Trophoblast cell (in vitro differentiated cells and primary cell): Measurements from ENCODE around the gene TSNAX.
"Not testable (repeated sequence)": the region's sequence is repeated elsewhere in the genome, so short reads cannot be mapped to it uniquely, and the experiment has no call there.

ENCODE experiments used
- DNase-seq, 2 donors: peaks; one replicate each; pipeline ENCODE4 v3.0.0-alpha.2; 2016
- H2AFZ ChIP-seq: 2 replicates; pipeline ENCODE4 v1.6.1; 2013; ENCODE audit warnings: low read length, moderate library complexity, mild to moderate bottlenecking; ENCODE audit not compliant: insufficient read depth, poor library complexity
- H2AK5ac ChIP-seq: 2 replicates; pipeline ENCODE4 v1.6.1; 2013; ENCODE audit warnings: mild to moderate bottlenecking, low read length
- H2BK120ac ChIP-seq: 2 replicates; pipeline ENCODE4 v1.6.1; 2013; ENCODE audit warnings: low read length, mild to moderate bottlenecking, moderate library complexity; ENCODE audit not compliant: insufficient read depth, poor library complexity
- H2BK12ac ChIP-seq: 2 replicates; pipeline ENCODE4 v1.6.1; 2013; ENCODE audit warnings: mild to moderate bottlenecking, low read length, moderate library complexity
- H2BK5ac ChIP-seq: 2 replicates; pipeline ENCODE4 v1.6.1; 2013; ENCODE audit warnings: low read length, low read depth, moderate library complexity, mild to moderate bottlenecking; ENCODE audit not compliant: poor library complexity
- H3K14ac ChIP-seq: 2 replicates; pipeline ENCODE4 v1.6.1; 2013; ENCODE audit warnings: mild to moderate bottlenecking, low read length
- H3K18ac ChIP-seq: 2 replicates; pipeline ENCODE4 v1.6.1; 2013; ENCODE audit warnings: mild to moderate bottlenecking, low read length
- H3K23ac ChIP-seq: 2 replicates; pipeline ENCODE4 v1.6.1; 2013; ENCODE audit warnings: low read length
- H3K27ac ChIP-seq: 2 replicates; pipeline ENCODE4 v1.5.1; 2013; ENCODE audit warnings: low read depth, mild to moderate bottlenecking, inconsistent platforms, low read length, moderate library complexity
- H3K27me3 ChIP-seq: 2 replicates; pipeline ENCODE4 v1.6.1; 2013; ENCODE audit warnings: inconsistent platforms, mild to moderate bottlenecking, low read length, moderate library complexity; ENCODE audit not compliant: insufficient read depth
- H3K36me3 ChIP-seq, 2 experiments: 1 replicate in 1 of 2; 2 replicates in 1 of 2; pipeline ENCODE4 v1.6.1; 2013; ENCODE audit warnings: low read length in 2 of 2, mild to moderate bottlenecking in 2 of 2, moderate library complexity in 1 of 2; ENCODE audit not compliant: insufficient read depth in 2 of 2, control insufficient read depth in 1 of 2
- H3K4ac ChIP-seq: 2 replicates; pipeline ENCODE4 v1.6.1; 2013; ENCODE audit warnings: low read depth, mild to moderate bottlenecking, low read length, moderate library complexity
- H3K4me1 ChIP-seq, 2 experiments: 1 replicate in 1 of 2; 2 replicates in 1 of 2; pipeline ENCODE4 v1.6.1; 2013; ENCODE audit warnings: low read length in 2 of 2, mild to moderate bottlenecking in 2 of 2, moderate library complexity in 1 of 2; ENCODE audit not compliant: insufficient read depth in 2 of 2, control insufficient read depth in 1 of 2
- H3K4me2 ChIP-seq: 2 replicates; pipeline ENCODE4 v1.6.1; 2013; ENCODE audit warnings: inconsistent platforms, mild to moderate bottlenecking, low read length, moderate library complexity
- H3K4me3 ChIP-seq: 2 replicates; pipeline ENCODE4 v1.5.1; 2013; ENCODE audit warnings: mild to moderate bottlenecking, low read depth, low read length, inconsistent platforms
- H3K79me1 ChIP-seq: one replicate; pipeline ENCODE4 v1.6.1; 2013; ENCODE audit warnings: low read length
- H3K79me2 ChIP-seq: 2 replicates; pipeline ENCODE4 v1.6.1; 2013; ENCODE audit warnings: low read length, mild to moderate bottlenecking; ENCODE audit not compliant: control insufficient read depth, insufficient read depth, poor library complexity
- H3K9ac ChIP-seq: 2 replicates; pipeline ENCODE4 v1.6.1; 2013; ENCODE audit warnings: mild to moderate bottlenecking, low read length
- H3K9me3 ChIP-seq: 2 replicates; pipeline ENCODE4 v1.6.1; 2013; ENCODE audit warnings: low read depth, mild to moderate bottlenecking, control low read depth, inconsistent platforms, low read length; ENCODE audit not compliant: insufficient read depth
- H4K12ac ChIP-seq: 2 replicates; pipeline ENCODE4 v1.6.1; 2013; ENCODE audit warnings: low read depth, mild to moderate bottlenecking, low read length, moderate library complexity
- H4K8ac ChIP-seq: 2 replicates; pipeline ENCODE4 v1.6.1; 2013; ENCODE audit warnings: low read depth, mild to moderate bottlenecking, low read length, moderate library complexity
- H4K91ac ChIP-seq: one replicate; pipeline ENCODE4 v1.6.1; 2013; ENCODE audit warnings: low read depth, mild to moderate bottlenecking, low read length, moderate library complexity
- WGBS: extraction: QIAGEN DNeasy Blood & Tissue Kit; methylation state at CpG from one replicate; pipeline ENCODE4 v1.1.7; 2013; ENCODE audit warnings: missing lambda C conversion rate; ENCODE audit not compliant: insufficient read length, insufficient coverage; ENCODE audit errors: extremely low coverage; 5-methylcytosine and 5-hydroxymethylcytosine counted together

Gene TSNAX

DNA sequence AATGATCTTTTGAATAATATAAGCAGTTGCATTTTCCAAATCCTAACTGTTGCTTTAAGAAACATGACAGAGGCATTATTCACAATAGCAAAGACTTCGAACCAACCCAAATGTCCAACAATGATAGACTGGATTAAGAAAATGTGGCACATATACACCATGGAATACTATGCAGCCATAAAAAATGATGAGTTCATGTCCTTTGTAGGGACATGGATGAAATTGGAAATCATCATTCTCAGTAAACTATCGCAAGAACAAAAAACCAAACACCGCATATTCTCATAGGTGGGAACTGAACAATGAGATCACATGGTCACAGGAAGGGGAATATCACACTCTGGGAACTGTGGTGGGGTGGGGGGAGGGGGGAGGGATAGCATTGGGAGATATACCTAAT, 41.8 kb downstream of the TSNAX start:
- not testable (repeated sequence) for H3K14ac ChIP-seq, H3K9ac ChIP-seq, H2BK120ac ChIP-seq, H3K18ac ChIP-seq, H3K27ac ChIP-seq, H4K91ac ChIP-seq, H2BK12ac ChIP-seq, DNase-seq, H2BK5ac ChIP-seq, H3K36me3 ChIP-seq, H3K4me1 ChIP-seq, H3K4me3 ChIP-seq, H4K8ac ChIP-seq, H4K12ac ChIP-seq, H3K27me3 ChIP-seq, H3K79me1 ChIP-seq, H2AK5ac ChIP-seq, H3K4ac ChIP-seq, H2AFZ ChIP-seq, H3K79me2 ChIP-seq, H3K23ac ChIP-seq, H3K4me2 ChIP-seq, H3K9me3 ChIP-seq
- no CpG with 5 or more reads among the region's 3 CpGs for WGBS

DNA sequence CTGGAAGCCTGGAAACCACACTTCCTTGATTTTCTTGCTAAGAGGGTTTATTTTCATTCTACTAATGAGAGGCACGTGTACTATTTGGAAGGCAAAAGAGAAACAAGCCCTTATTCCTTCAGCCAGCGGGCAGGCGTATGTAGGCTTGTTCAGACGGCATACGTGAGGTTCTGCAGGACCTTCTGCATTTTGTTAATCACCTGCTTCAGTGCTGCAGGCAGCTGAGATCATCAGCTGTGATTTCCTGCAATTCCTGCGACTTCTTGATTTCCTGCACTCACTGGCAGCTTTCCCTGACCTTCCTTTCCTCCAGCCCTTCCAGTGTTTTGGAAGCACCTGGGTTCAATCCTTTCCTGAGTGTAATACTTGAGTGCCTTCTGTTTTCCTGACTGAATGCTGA, 43.4 kb downstream of the TSNAX start:
- Histone ChIP-seq H3K23ac (no peak overlapping the region), H4K12ac (no peak overlapping the region), H3K9me3 (no peaks in the 10 kb centered on the region), H3K79me1 (no peaks in the 10 kb centered on the region), H2BK120ac (no peak overlapping the region), H3K4me1 (no peaks in the 10 kb centered on the region), H3K4me3 (no peak overlapping the region), H2AFZ (no peak overlapping the region), H4K91ac (no peak overlapping the region), H2BK12ac (no peak overlapping the region), H3K27me3 (no peaks in the 10 kb centered on the region), H3K4me2 (no peak overlapping the region), H3K4ac (no peak overlapping the region), H4K8ac (no peak overlapping the region), H3K9ac (no peak overlapping the region), H3K79me2 (no peaks in the 10 kb centered on the region), H3K14ac (no peak overlapping the region), H2BK5ac (no peak overlapping the region), H3K27ac (no peak overlapping the region), H2AK5ac (no peak overlapping the region), H3K18ac (no peak overlapping the region), H3K36me3 (peaks cover 1 to 5% of the 10 kb centered on the region in 2 experiments)
- DNase-seq: peak; percentile 24 to 62
- WGBS: no CpG with 5 or more reads among the region's 6 CpGs

DNA sequence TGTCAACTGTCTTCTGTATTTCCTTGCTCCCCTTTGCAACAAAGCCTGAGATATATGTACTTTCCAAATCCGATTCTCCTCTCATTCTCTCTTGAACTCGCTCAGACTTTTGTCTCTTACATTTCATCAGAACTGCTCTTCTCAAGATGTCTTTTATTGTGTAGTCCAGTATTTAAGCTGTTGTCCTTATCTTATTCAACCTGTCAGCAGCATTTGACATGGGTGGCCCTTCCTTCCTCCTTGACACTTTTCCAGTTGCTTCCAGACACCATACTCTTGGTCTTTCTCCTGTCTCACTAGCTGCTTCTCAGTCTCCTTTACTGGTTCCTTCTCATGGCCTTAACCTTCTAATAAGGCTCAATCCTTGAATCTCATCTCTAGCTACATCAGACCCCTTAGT, 47.0 kb downstream of the TSNAX start:
- DNase-seq: no peak
- H2BK5ac ChIP-seq: no peak overlapping the region
- no peak overlapping the region for H3K4ac ChIP-seq
- no peak overlapping the region for H3K9ac ChIP-seq
- no peak overlapping the region for H4K91ac ChIP-seq
- no peaks in the 10 kb centered on the region for H3K27me3 ChIP-seq
- no peak overlapping the region for H4K12ac ChIP-seq
- H3K4me3 ChIP-seq: no peak overlapping the region
- H4K8ac ChIP-seq: no peak overlapping the region
- no peaks in the 10 kb centered on the region for H3K4me1 ChIP-seq
- no peak overlapping the region for H3K18ac ChIP-seq
- H2BK12ac ChIP-seq: no peak overlapping the region
- H3K4me2 ChIP-seq: no peak overlapping the region
- no peaks in the 10 kb centered on the region for H3K9me3 ChIP-seq
- H3K36me3 ChIP-seq: no peaks in the 10 kb centered on the region
- no CpG with 5 or more reads among the region's 2 CpGs for WGBS
- H3K27ac ChIP-seq: no peak overlapping the region
- no peak overlapping the region for H3K23ac ChIP-seq
- no peak overlapping the region for H2AK5ac ChIP-seq
- no peak overlapping the region for H2AFZ ChIP-seq
- H3K79me1 ChIP-seq: no peaks in the 10 kb centered on the region
- H3K79me2 ChIP-seq: no peaks in the 10 kb centered on the region
- H2BK120ac ChIP-seq: no peak overlapping the region
- no peak overlapping the region for H3K14ac ChIP-seq

DNA sequence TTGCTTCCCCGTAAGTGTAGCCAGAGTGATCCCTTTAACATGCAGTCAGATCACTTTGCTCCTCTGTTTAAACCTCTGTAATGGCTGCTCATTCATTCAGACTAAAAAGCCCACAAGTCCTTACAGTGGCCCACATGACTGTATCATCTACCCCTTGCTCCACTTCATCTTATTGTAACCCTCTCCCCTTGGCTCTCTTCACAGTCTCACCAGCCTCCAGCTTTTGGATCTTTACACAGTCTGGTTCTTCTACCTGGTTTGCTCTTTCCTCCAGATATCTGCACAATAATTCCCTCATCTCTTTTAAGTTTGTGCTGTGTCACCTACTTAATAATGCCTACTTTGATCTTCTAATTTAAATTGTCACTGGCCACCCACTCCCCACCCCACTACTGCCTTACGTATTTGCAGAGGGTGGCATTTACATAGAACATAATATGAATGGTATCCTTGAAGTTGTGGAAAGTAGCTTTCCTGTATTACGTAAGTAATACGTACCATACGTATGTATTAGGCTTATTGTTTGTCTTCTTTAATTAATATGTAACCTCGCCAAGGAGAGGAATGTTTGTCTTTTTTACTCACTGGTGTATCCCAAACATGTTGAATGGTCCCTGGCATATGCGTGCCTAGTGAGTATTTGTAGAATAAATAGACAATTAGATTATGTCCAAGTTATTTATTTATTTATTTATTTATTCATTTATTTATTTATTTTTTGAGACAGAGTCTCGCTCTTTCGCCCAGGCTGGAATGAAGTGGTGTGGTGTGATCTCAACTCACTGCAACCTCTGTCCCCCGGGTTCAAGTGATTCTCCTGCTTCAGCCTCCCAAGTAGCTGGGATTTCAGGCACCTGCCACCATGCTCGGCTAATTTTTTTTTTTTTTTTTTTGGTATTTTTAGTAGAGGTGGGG, 48.6 kb downstream of the TSNAX start:
- no peak overlapping the region for H3K9ac ChIP-seq
- no peaks in the 10 kb centered on the region for H3K27me3 ChIP-seq
- H3K14ac ChIP-seq: no peak overlapping the region
- no peaks in the 10 kb centered on the region for H3K9me3 ChIP-seq
- H3K4me3 ChIP-seq: no peak overlapping the region
- H2BK12ac ChIP-seq: no peak overlapping the region
- DNase-seq: no peak
- no peak overlapping the region for H4K8ac ChIP-seq
- H3K79me1 ChIP-seq: no peaks in the 10 kb centered on the region
- no peak overlapping the region for H4K91ac ChIP-seq
- H3K36me3 ChIP-seq: no peaks in the 10 kb centered on the region
- H3K23ac ChIP-seq: no peak overlapping the region
- no peaks in the 10 kb centered on the region for H3K4me1 ChIP-seq
- no peak overlapping the region for H2AFZ ChIP-seq
- no peaks in the 10 kb centered on the region for H3K79me2 ChIP-seq
- H3K4me2 ChIP-seq: no peak overlapping the region
- WGBS: no CpG with 5 or more reads among the region's 11 CpGs
- H2BK120ac ChIP-seq: no peak overlapping the region
- H3K27ac ChIP-seq: no peak overlapping the region
- H4K12ac ChIP-seq: no peak overlapping the region
- no peak overlapping the region for H3K4ac ChIP-seq
- no peak overlapping the region for H2BK5ac ChIP-seq
- H2AK5ac ChIP-seq: no peak overlapping the region
- no peak overlapping the region for H3K18ac ChIP-seq
